Thoracic aorta (tissue), 2 donors: ENCODE measurements around the gene STK32B. TPM values are rescaled to one million over a fixed set of nuclear protein-coding genes. Genes with fewer than 3 reads are reported as not detected.
"Not testable (repeated sequence)": the region's sequence is repeated elsewhere in the genome, so short reads cannot be mapped to it uniquely, and the experiment has no call there.

Experiments used
- ATAC-seq: fragments of 150-250 bp; one replicate; pipeline ENCODE4 v1.8.0; 2017; ENCODE audit warnings: low read depth; ENCODE audit not compliant: insufficient number of reproducible peaks, low FRiP score
- DNase-seq: peaks from one replicate; pipeline ENCODE4 v3.0.0-alpha.2; 2020; ENCODE audit warnings: low spot score
- H3K27ac ChIP-seq, 2 donors: fragments of 200-600 bp; sonication (generic); 1 replicate in 1 of 2; 2 replicates in 1 of 2; pipeline ENCODE4 v1.5.1; 2016; ENCODE audit warnings: mild to moderate bottlenecking in 2 of 2, moderate library complexity in 2 of 2
- H3K27me3 ChIP-seq: fragments of 200-600 bp; sonication (generic); replicated peaks from 2 replicates; pipeline ENCODE4 v1.6.0; 2016; ENCODE audit warnings: mild to moderate bottlenecking; ENCODE audit not compliant: insufficient read depth
- H3K36me3 ChIP-seq: fragments of 200-600 bp; sonication (generic); one replicate; pipeline ENCODE4 v1.5.1; 2016
- H3K4me1 ChIP-seq, 2 donors: fragments of 200-600 bp; sonication (generic); 1 replicate in 1 of 2; 2 replicates in 1 of 2; pipeline versions ENCODE4 v1.5.1 to v1.6.0; 2016; ENCODE audit warnings: low read depth in 2 of 2, mild to moderate bottlenecking in 1 of 2; ENCODE audit not compliant: control insufficient read depth in 1 of 2
- H3K4me3 ChIP-seq: fragments of 200-600 bp; sonication (generic); 2 replicates; pipeline ENCODE4 v1.5.1; 2016; ENCODE audit warnings: mild to moderate bottlenecking
- H3K9me3 ChIP-seq: fragments of 200-600 bp; sonication (generic); 2 replicates; pipeline ENCODE4 v1.5.1; 2016
- CTCF ChIP-seq: fragments of 200-600 bp; sonication (generic); IDR thresholded peaks from one replicate; pipeline ENCODE4 v1.5.1; 2019; ENCODE audit warnings: antibody characterized with exemption
- total RNA-seq, 2 donors: library from RNA; depleted of rRNA; stranded (reverse); fragments of >200 nt; gene quantifications; one replicate each; pipeline versions ENCODE4 v1.1.0 to v1.2.3, GENCODE V29; 2016

Gene STK32B
- total RNA-seq, 2 donors from 2014 or later: 4.5 to 7.0 TPM

- DNase-seq: no peak
- Histone ChIP-seq H3K9me3 (no peaks in the 10 kb centered on the region), H3K4me1 (no peaks in the 10 kb centered on the region), H3K36me3 (no peaks in the 10 kb centered on the region), H3K27me3 (no peaks in the 10 kb centered on the region), H3K4me3 (no peak overlapping the region), H3K27ac (no peak overlapping the region)
- TF ChIP-seq CTCF: no peak
- ATAC-seq: no peak
These were observed 115.1 kb downstream of the STK32B start for GRCh38 chr4:5166377-5166776.

GRCh38 chr4:5168891-5169290, 117.6 kb downstream of the STK32B start:
- ATAC-seq (no peak), DNase-seq (no peak)
- Histone ChIP-seq H3K36me3 (no peaks in the 10 kb centered on the region), H3K9me3 (no peaks in the 10 kb centered on the region), H3K27ac (no peak overlapping the region), H3K4me3 (no peak overlapping the region), H3K27me3 (no peaks in the 10 kb centered on the region), H3K4me1 (no peaks in the 10 kb centered on the region)
- TF ChIP-seq CTCF: no peak

GRCh38 chr4:5175836-5176235, 124.6 kb downstream of the STK32B start:
- not testable (repeated sequence) for ATAC-seq, DNase-seq, H3K4me3 ChIP-seq, H3K27me3 ChIP-seq, H3K9me3 ChIP-seq, H3K4me1 ChIP-seq, H3K27ac ChIP-seq, H3K36me3 ChIP-seq

GRCh38 chr4:5184606-5185005, 133.3 kb downstream of the STK32B start:
- no peaks in the 10 kb centered on the region for H3K36me3 ChIP-seq
- ATAC-seq (no peak), DNase-seq (no peak)
- H3K27ac ChIP-seq: no peak overlapping the region
- H3K9me3 ChIP-seq: no peaks in the 10 kb centered on the region
- no peaks in the 10 kb centered on the region for H3K4me1 ChIP-seq
- H3K27me3 ChIP-seq: no peaks in the 10 kb centered on the region
- no peak overlapping the region for H3K4me3 ChIP-seq
- no peak for TF ChIP-seq CTCF

- H3K27ac ChIP-seq: no peak overlapping the region
- no peaks in the 10 kb centered on the region for H3K4me1 ChIP-seq
- ATAC-seq (no peak), DNase-seq (no peak)
- H3K9me3 ChIP-seq: no peaks in the 10 kb centered on the region
- H3K27me3 ChIP-seq: no peaks in the 10 kb centered on the region
- no peaks in the 10 kb centered on the region for H3K36me3 ChIP-seq
- no peak for TF ChIP-seq CTCF
- H3K4me3 ChIP-seq: no peak overlapping the region
These were observed 134.3 kb downstream of the STK32B start for GRCh38 chr4:5185551-5185950.

- no peak for DNase-seq
- Histone ChIP-seq H3K4me1 (no peaks in the 10 kb centered on the region), H3K9me3 (no peaks in the 10 kb centered on the region), H3K27me3 (no peaks in the 10 kb centered on the region), H3K27ac (no peak overlapping the region), H3K36me3 (no peaks in the 10 kb centered on the region), H3K4me3 (no peak overlapping the region)
- ATAC-seq: no peak
- no peak for TF ChIP-seq CTCF
These were observed 135.2 kb downstream of the STK32B start for GRCh38 chr4:5186271-5187064.
